Coronary artery (tissue), 2 donors: ENCODE data around the gene SFT2D3.

Experiments used
- DNase-seq: peaks from one replicate; pipeline ENCODE4 v3.0.0-alpha.2; 2017; ENCODE audit warnings: low spot score
- H3K27ac ChIP-seq, 2 donors: fragments of 200-600 bp; sonication (generic); one replicate each; pipeline ENCODE4 v1.5.1; 2016 to 2019
- H3K4me3 ChIP-seq: fragments of 200-600 bp; sonication (generic); 2 replicates; pipeline ENCODE4 v1.5.1; 2016; ENCODE audit warnings: mild to moderate bottlenecking, moderate library complexity
- TF ChIP-seq, protein P1 (sequence below): fragments of 200-600 bp; sonication (generic); IDR thresholded peaks from one replicate; pipeline ENCODE4 v1.5.1; 2019; ENCODE audit warnings: antibody characterized with exemption

The SFT2D3 gene

DNA sequence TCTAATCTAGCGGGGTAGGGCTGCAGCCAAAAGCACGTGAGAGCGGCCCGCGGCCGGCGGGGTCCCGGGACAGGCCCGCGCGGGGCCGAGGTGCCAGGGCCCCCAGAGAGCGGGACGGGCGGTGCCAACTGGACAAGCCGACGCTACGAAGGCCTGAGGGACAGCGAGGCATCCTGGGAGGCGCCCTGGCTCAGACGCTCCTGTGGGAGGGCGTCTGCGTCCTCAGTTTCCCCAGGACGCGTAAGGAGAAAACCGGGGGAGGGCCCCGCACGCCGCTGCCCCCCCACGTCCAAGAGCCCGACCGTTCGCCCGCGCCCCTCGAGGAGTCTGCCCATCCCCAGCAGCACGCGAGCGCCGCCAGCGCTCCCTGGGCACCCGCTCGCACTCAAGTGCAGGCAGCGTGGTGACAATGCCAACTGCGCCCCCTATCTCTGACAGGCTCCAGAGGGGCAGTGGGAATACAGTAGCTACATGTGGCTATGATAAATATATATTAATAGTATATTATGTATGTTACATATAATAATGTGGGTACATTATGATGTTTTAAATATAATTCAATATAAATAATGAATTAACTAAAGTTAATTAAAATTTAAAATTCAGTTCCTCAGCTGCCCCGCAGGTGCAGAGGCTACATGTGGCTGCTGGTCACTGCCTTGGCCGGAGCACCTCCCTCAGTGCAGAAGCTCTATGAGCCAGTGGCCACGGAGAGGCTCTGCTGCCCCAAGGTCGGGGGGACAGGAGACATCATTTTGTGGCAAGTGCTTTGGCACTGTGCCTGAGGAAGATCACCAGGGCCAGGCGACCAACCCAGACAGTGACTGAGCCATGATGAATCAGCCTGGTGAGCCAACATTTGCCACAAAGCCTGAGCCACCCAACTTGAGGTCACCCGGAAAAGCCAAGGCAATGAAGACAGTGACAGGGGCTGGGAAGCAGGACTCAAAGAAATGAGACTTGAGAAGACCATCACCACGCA, 5.5 kb upstream of the SFT2D3 start:
- TF ChIP-seq, protein P1, sequence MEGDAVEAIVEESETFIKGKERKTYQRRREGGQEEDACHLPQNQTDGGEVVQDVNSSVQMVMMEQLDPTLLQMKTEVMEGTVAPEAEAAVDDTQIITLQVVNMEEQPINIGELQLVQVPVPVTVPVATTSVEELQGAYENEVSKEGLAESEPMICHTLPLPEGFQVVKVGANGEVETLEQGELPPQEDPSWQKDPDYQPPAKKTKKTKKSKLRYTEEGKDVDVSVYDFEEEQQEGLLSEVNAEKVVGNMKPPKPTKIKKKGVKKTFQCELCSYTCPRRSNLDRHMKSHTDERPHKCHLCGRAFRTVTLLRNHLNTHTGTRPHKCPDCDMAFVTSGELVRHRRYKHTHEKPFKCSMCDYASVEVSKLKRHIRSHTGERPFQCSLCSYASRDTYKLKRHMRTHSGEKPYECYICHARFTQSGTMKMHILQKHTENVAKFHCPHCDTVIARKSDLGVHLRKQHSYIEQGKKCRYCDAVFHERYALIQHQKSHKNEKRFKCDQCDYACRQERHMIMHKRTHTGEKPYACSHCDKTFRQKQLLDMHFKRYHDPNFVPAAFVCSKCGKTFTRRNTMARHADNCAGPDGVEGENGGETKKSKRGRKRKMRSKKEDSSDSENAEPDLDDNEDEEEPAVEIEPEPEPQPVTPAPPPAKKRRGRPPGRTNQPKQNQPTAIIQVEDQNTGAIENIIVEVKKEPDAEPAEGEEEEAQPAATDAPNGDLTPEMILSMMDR, result peak; percentile 58
- no peak for DNase-seq
- peak overlapping the region; percentile 73 to 87 for H3K27ac ChIP-seq
- H3K4me3 ChIP-seq, result peak overlapping the region; percentile 66

DNA sequence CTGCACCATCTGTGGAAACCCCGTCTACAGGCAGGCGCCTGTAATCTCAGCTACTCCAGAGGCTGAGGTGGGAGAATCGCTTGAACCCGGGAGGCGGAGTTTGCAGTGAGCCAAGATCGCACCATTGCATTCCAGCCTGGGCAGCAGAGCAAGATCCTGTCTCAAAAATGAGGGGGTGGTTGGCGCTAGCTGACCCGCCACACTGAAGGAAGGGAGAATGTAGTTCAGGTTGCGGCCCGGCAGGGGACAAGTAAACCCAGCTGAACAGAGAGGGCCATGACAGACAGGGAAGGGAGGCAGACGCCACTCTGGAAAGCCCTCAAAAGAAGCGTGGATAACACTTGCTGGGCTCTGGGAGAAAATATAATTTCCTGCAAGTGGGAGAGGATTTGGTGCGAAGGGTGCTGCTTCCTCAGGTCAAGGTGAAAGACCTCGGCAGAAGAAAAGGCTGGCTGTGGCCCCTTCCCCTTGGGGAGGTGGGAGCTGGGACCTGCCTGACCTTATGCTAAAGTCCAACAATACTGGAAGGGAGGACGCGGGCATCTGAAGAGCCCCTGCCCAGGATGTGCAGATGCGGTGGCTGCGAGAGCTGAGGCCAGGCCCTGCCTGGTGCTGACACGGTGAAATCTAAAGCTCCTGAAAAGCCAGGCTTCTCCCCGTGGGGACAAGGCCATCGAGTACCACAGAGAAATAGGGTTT, 3.7 kb upstream of the SFT2D3 start:
- Histone ChIP-seq H3K4me3 (no peak overlapping the region), H3K27ac (no peak overlapping the region)
- TF ChIP-seq, protein P1, result no peak
- DNase-seq, result no peak

DNA sequence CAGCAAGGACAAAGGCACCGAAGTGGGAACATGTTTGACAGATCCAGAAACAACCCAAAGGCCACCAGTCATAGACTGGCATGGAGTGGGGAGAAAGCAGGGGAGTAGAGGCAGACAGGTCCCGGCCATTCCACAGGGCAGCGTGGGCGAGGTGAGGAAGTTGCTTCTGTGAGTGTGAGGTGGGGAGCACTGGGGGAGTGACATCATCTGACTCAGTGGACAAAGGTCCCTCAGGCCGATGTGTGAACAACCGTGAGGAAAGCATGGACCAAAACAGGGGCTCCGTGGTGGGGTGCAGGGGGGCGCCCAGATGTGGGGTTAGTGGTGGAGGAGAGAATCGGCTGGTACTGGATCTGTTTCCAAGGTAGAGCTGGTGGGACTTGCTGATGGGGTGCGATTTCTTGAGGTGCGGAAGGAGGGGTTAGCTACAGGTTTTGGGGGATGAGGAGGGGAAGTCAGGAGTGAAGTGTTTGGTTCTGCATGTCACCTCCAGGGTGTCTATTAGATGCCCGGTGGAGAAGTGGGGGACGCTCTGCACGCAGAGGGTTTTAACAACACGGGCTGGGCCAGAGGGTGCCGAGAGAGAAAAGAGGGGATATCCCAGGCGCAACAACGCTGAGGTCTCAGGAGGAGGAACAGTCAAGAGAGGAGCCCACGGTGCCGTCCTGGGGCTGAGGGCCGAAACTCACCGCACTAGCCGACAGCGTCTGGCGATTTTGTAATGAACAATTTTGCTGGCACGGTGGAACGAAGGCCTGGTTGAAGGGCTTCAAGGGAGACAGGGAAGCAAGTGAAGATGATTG, 2.5 kb upstream of the SFT2D3 start:
- Histone ChIP-seq H3K4me3 (no peak overlapping the region), H3K27ac (no peak overlapping the region)
- no peak for DNase-seq
- TF ChIP-seq, protein P1, result no peak

DNA sequence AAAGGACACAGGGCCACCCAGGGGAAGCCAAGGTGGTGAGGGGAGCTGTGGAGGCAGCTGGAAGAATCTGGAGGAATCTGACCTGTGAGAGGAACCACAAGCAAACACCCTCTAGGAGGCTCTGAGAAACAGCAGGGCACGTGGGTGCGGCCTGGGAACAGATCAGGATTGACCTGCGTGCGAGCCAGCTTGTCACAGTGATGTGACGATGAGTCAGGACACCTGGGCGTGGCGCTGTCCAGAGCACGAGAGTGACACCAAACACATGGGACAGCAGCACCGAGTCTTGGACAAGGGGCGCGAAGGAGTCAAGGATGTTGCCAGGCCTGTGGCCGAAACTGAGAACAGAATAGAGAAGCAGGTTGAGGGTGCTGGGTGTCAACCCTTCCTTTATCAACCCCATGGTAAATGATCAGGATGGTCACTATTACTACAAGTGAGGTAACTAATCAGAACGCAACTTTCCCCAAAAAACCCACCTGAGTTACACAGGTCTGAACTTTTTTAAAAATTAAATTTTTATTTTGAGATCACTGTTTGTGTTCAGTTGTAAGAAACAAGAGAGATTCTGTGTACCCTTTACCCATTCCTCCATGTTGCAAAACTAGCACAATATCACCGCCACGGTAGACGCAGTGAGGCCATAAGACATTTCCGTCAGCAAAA, 637 bp upstream of the SFT2D3 start:
- H3K27ac ChIP-seq, result peak overlapping the region; percentile 89 to 97
- TF ChIP-seq, protein P1, result no peak
- H3K4me3 ChIP-seq, result peak overlapping the region; percentile 89
- DNase-seq, result no peak

DNA sequence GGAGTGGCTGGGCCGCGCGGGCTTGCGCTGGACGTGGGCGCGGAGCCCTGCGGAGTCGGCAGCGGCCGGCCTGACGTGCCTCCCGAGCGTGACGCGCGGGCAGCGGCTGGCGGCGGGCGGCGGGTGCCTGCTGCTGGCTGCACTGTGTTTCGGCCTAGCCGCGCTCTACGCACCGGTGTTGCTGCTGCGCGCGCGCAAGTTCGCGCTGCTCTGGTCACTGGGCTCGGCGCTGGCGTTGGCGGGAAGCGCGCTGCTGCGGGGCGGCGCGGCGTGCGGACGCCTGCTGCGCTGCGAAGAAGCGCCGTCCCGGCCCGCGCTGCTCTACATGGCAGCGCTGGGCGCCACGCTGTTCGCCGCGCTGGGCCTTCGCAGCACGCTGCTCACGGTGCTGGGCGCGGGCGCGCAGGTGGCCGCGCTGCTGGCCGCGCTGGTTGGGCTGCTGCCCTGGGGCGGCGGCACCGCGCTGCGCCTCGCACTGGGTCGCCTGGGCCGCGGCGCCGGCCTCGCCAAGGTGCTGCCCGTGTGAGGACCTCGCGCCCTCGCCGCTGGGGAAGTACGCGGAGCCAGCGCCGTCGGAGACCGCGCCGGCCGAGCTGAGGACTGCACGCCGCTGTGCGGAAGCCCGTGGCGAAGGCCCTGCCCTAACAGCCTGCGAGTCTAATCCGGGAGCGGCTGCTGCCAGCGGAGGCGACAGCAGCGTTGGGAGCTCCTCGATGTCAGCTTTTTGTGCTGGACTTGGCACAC, 526 bp downstream of the SFT2D3 start:
- TF ChIP-seq, protein P1, result no peak
- H3K27ac ChIP-seq, result peak overlapping the region; percentile 89 to 97
- peak overlapping the region; percentile 89 for H3K4me3 ChIP-seq
- DNase-seq, result peak; percentile 87
